Measurements from ENCODE around the gene SFXN3. TPM values are rescaled to one million over a fixed set of nuclear protein-coding genes. Genes with fewer than 3 reads are reported as not detected.

SFXN3 gene
- total and polyA plus RNA-seq, 2 of the 13 experiments (the other 11 are each of a cell fraction or from before 2014, with no cell fraction given) = 16.8 to 71.5 TPM

DNA sequence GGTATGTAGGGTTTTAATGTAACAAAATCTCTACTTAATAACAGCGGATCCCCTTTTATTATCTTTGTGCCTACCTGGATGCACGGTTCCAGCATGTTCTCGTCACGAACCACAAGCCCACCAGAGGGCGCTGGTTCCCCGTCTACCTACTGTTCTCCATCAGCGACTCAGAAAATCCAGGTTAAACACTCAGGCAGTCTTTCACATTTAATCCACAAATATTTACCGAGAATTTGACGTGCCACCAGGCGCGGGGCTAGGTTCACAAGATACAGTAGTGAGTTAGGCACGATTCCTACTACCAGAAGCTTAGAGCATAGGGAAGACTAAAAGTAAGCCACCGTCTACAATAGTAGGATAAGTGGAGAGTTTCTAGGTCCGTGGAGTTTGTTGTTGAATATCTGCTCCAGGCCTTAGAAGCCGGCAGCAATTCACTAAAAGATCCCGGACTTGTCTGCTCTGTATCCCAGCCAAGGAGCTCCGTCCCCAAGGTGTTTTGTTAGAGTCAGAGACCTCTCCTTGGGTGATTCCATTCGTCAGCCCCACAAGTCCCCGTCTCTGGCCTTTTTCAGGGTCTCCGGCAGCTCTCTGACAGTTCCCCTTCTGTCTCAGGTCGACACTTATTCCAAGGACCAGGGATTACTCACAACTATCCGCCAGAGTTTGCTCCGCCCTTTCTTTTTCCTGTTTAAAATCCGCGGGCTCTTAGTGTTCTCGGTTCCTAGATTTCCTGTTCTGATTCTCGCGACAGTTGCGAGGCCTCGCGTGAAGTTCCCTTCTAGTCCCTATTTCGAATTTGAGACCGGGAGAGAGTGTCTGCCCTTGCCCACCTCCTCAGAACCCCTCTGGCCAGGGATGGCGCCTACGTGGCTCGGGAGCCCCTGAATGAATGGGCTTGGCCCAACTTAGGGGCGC, 29.3 kb downstream of the SFXN3 start (continued):
- no peak for TF ChIP-seq HNRNPK (IDR thresholded peaks at IDR 0.05; ENCODE audit: low read depth, low read length, poor library complexity, severe bottlenecking)
- peak; percentile 54; the same call in 1 of the 2 replicates for TF ChIP-seq SMAD3 (CRISPR knock-in tag; IDR thresholded peaks at IDR 0.05)
- no peak for TF ChIP-seq MYC (CRISPR knock-in tag; IDR thresholded peaks at IDR 0.05; ENCODE audit: borderline replicate concordance)
- TF ChIP-seq GABPA (IDR thresholded peaks at IDR 0.05; ENCODE audit: low read depth, low read length) = no peak
- TF ChIP-seq GABPA (CRISPR knock-in tag; IDR thresholded peaks at IDR 0.05; ENCODE audit: low read depth) = peak; percentile 82
- no peak for TF ChIP-seq SOX5 (CRISPR knock-in tag; IDR thresholded peaks at IDR 0.05; ENCODE audit: borderline replicate concordance)
- no peak for TF ChIP-seq STAT5B (CRISPR knock-in tag; IDR thresholded peaks at IDR 0.05)
- no peak for TF ChIP-seq ZNF737 (CRISPR knock-in tag; IDR thresholded peaks at IDR 0.05; ENCODE audit: borderline replicate concordance)
- TF ChIP-seq MBD4 (IDR thresholded peaks at IDR 0.05; ENCODE audit: borderline replicate concordance, low read length) = no peak
- TF ChIP-seq SSRP1 (CRISPR knock-in tag; IDR thresholded peaks at IDR 0.05) = no peak
- TF ChIP-seq SIX4 (CRISPR knock-in tag; IDR thresholded peaks at IDR 0.05) = no peak
- no peak; the same call in 1 of the 2 replicates for TF ChIP-seq POLR2G (IDR thresholded peaks at IDR 0.05; ENCODE audit: low read depth, low read length)
- TF ChIP-seq, protein P1, sequence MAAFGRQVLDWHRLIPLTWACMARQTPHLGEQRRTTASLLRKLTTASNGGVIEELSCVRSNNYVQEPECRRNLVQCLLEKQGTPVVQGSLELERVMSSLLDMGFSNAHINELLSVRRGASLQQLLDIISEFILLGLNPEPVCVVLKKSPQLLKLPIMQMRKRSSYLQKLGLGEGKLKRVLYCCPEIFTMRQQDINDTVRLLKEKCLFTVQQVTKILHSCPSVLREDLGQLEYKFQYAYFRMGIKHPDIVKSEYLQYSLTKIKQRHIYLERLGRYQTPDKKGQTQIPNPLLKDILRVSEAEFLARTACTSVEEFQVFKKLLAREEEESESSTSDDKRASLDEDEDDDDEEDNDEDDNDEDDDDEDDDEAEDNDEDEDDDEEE (CRISPR knock-in tag; IDR thresholded peaks at IDR 0.05) = no peak
- no peak for TF ChIP-seq ZNF431 (CRISPR knock-in tag; IDR thresholded peaks at IDR 0.05; ENCODE audit: borderline replicate concordance, low read depth)
- TF ChIP-seq, protein P2, sequence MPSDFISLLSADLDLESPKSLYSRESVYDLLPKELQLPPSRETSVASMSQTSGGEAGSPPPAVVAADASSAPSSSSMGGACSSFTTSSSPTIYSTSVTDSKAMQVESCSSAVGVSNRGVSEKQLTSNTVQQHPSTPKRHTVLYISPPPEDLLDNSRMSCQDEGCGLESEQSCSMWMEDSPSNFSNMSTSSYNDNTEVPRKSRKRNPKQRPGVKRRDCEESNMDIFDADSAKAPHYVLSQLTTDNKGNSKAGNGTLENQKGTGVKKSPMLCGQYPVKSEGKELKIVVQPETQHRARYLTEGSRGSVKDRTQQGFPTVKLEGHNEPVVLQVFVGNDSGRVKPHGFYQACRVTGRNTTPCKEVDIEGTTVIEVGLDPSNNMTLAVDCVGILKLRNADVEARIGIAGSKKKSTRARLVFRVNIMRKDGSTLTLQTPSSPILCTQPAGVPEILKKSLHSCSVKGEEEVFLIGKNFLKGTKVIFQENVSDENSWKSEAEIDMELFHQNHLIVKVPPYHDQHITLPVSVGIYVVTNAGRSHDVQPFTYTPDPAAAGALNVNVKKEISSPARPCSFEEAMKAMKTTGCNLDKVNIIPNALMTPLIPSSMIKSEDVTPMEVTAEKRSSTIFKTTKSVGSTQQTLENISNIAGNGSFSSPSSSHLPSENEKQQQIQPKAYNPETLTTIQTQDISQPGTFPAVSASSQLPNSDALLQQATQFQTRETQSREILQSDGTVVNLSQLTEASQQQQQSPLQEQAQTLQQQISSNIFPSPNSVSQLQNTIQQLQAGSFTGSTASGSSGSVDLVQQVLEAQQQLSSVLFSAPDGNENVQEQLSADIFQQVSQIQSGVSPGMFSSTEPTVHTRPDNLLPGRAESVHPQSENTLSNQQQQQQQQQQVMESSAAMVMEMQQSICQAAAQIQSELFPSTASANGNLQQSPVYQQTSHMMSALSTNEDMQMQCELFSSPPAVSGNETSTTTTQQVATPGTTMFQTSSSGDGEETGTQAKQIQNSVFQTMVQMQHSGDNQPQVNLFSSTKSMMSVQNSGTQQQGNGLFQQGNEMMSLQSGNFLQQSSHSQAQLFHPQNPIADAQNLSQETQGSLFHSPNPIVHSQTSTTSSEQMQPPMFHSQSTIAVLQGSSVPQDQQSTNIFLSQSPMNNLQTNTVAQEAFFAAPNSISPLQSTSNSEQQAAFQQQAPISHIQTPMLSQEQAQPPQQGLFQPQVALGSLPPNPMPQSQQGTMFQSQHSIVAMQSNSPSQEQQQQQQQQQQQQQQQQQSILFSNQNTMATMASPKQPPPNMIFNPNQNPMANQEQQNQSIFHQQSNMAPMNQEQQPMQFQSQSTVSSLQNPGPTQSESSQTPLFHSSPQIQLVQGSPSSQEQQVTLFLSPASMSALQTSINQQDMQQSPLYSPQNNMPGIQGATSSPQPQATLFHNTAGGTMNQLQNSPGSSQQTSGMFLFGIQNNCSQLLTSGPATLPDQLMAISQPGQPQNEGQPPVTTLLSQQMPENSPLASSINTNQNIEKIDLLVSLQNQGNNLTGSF (CRISPR knock-in tag; IDR thresholded peaks at IDR 0.05) = no peak
- TF ChIP-seq ZBTB1 (CRISPR knock-in tag; IDR thresholded peaks at IDR 0.05; ENCODE audit: borderline replicate concordance) = no peak
- TF ChIP-seq ZNF569 (CRISPR knock-in tag; IDR thresholded peaks at IDR 0.05; ENCODE audit: borderline replicate concordance) = no peak
- no peak; the same call in 1 of the 2 replicates for TF ChIP-seq NFYB (CRISPR knock-in tag; IDR thresholded peaks at IDR 0.05)
- no peak for TF ChIP-seq ZSCAN25 (CRISPR knock-in tag; IDR thresholded peaks at IDR 0.05)
- no peak for TF ChIP-seq ZNF180 (CRISPR knock-in tag; IDR thresholded peaks at IDR 0.05; ENCODE audit: borderline replicate concordance, low read depth)
- no peak for TF ChIP-seq RCOR2 (CRISPR knock-in tag; IDR thresholded peaks at IDR 0.05)
- TF ChIP-seq BORCS8-MEF2B (CRISPR knock-in tag; IDR thresholded peaks at IDR 0.05) = no peak
- peak; percentile 7; the same call in 1 of the 2 replicates for TF ChIP-seq SNAPC2 (CRISPR knock-in tag; IDR thresholded peaks at IDR 0.05)
- TF ChIP-seq ZNF30 (CRISPR knock-in tag; IDR thresholded peaks at IDR 0.05) = no peak
- no peak for TF ChIP-seq MAZ (IDR thresholded peaks at IDR 0.05; ENCODE audit: borderline replicate concordance, low read depth, low read length)
- TF ChIP-seq MAZ (CRISPR knock-in tag; IDR thresholded peaks at IDR 0.05; ENCODE audit: low read depth) = no peak
